MG63 (cell line): ENCODE results near the gene NPY. TPM values are rescaled to one million over a fixed set of nuclear protein-coding genes. Genes with fewer than 3 reads are reported as not detected.
A peak's percentile ranks its signal among the peaks of the same experiment; 100 is the strongest.
"Not testable (repeated sequence)": the region's sequence is repeated elsewhere in the genome, so short reads cannot be mapped to it uniquely, and the experiment has no call there.

Experiments
- DNase-seq: peaks from one replicate; pipeline ENCODE4 v3.0.0-alpha.2; 2020
- H3K27me3 ChIP-seq: fragments of 250-450 bp; sonication (Bioruptor Pico); 2 replicates; pipeline ENCODE4 v1.5.1; 2020; ENCODE audit warnings: mild to moderate bottlenecking, moderate library complexity
- H3K36me3 ChIP-seq: fragments of 250-450 bp; sonication (Bioruptor Pico); 2 replicates; pipeline ENCODE4 v1.5.1; 2020; ENCODE audit warnings: mild to moderate bottlenecking, moderate library complexity
- H3K4me3 ChIP-seq: fragments of 250-450 bp; sonication (Bioruptor Pico); 2 replicates; pipeline ENCODE4 v1.5.1; 2020; ENCODE audit warnings: mild to moderate bottlenecking, moderate library complexity
- H3K9me3 ChIP-seq: fragments of 250-450 bp; sonication (Bioruptor Pico); 2 replicates; pipeline ENCODE4 v1.5.1; 2020; ENCODE audit warnings: mild to moderate bottlenecking, moderate library complexity
- total RNA-seq: library from RNA; depleted of rRNA; stranded (reverse); fragments of >200 nt; shearing (Covaris generic); gene quantifications from 2 replicates; pipeline ENCODE4 v1.2.3, GENCODE V29; 2014; ENCODE audit warnings: low replicate concordance; rRNA removed

Gene NPY
- not detected in 2 replicates for total RNA-seq

GRCh38 chr7:24283897-24284698 lies at the start of gene NPY:
Gene NPY (plus strand): TSS chr7:24284190. CDS start chr7:24285241, 1,051 bp downstream.
- Histone ChIP-seq H3K27me3 (peaks cover 47% of the 10 kb centered on the region), H3K9me3 (peaks cover 3% of the 10 kb centered on the region; the same call in 1 of the 2 replicates), H3K4me3 (peak within 1 kb of the TSS; percentile 12; the same call in 1 of the 2 replicates), H3K36me3 (no peaks in the 10 kb centered on the region)
- peak; percentile 17 for DNase-seq

- Histone ChIP-seq H3K27me3 (peaks cover 2% of the 10 kb centered on the region; the same call in 1 of the 2 replicates), H3K36me3 (no peaks in the 10 kb centered on the region), H3K4me3 (no peak overlapping the region), H3K9me3 (no peaks in the 10 kb centered on the region)
- no peak for DNase-seq
Observed at GRCh38 chr7:24239260-24239659, 44.7 kb upstream of the NPY start.

- H3K36me3 ChIP-seq = no peaks in the 10 kb centered on the region
- H3K4me3 ChIP-seq = no peak overlapping the region
- peaks cover 5% of the 10 kb centered on the region; the same call in 1 of the 2 replicates for H3K27me3 ChIP-seq
- DNase-seq = no peak
- H3K9me3 ChIP-seq = no peaks in the 10 kb centered on the region
Observed at GRCh38 chr7:24241206-24241605, 42.8 kb upstream of the NPY start.

GRCh38 chr7:24244554-24244953 lies 39.4 kb upstream of the NPY start:
- Histone ChIP-seq H3K4me3 (no peak overlapping the region), H3K9me3 (no peaks in the 10 kb centered on the region), H3K27me3 (peaks cover 5% of the 10 kb centered on the region; the same call in 1 of the 2 replicates), H3K36me3 (no peaks in the 10 kb centered on the region)
- no peak for DNase-seq

- H3K27me3 ChIP-seq = 0 out of 2 replicates have a peak, but pooled peaks cover 5% of the 10 kb centered on the region
- no peak for DNase-seq
- H3K36me3 ChIP-seq = no peaks in the 10 kb centered on the region
- no peaks in the 10 kb centered on the region for H3K9me3 ChIP-seq
- H3K4me3 ChIP-seq = no peak overlapping the region
Observed at GRCh38 chr7:24245362-24245761, 38.6 kb upstream of the NPY start.

- no peak overlapping the region for H3K4me3 ChIP-seq
- H3K9me3 ChIP-seq = no peaks in the 10 kb centered on the region
- DNase-seq = no peak
- H3K36me3 ChIP-seq = no peaks in the 10 kb centered on the region
- H3K27me3 ChIP-seq = 0 out of 2 replicates have a peak, but pooled peaks cover 3% of the 10 kb centered on the region
Observed at GRCh38 chr7:24249266-24249665, 34.7 kb upstream of the NPY start.

- no peaks in the 10 kb centered on the region for H3K36me3 ChIP-seq
- DNase-seq = no peak
- H3K9me3 ChIP-seq = no peaks in the 10 kb centered on the region
- no peaks in the 10 kb centered on the region for H3K27me3 ChIP-seq
- H3K4me3 ChIP-seq = no peak overlapping the region
Observed at GRCh38 chr7:24251568-24251967, 32.4 kb upstream of the NPY start.

GRCh38 chr7:24255139-24255538 lies 28.9 kb upstream of the NPY start:
- H3K4me3 ChIP-seq = no peak overlapping the region
- H3K27me3 ChIP-seq = no peaks in the 10 kb centered on the region
- no peak for DNase-seq
- H3K36me3 ChIP-seq = no peaks in the 10 kb centered on the region
- no peaks in the 10 kb centered on the region for H3K9me3 ChIP-seq

- not testable (repeated sequence) for H3K9me3 ChIP-seq, H3K36me3 ChIP-seq, H3K4me3 ChIP-seq, DNase-seq, H3K27me3 ChIP-seq
Observed at GRCh38 chr7:24258324-24258723, 25.7 kb upstream of the NPY start.

GRCh38 chr7:24271938-24272337 lies 12.1 kb upstream of the NPY start:
- H3K9me3 ChIP-seq = no peaks in the 10 kb centered on the region
- no peaks in the 10 kb centered on the region for H3K36me3 ChIP-seq
- no peak for DNase-seq
- H3K4me3 ChIP-seq = no peak overlapping the region
- H3K27me3 ChIP-seq = no peaks in the 10 kb centered on the region

GRCh38 chr7:24279512-24279911 lies 4.5 kb upstream of the NPY start:
- peaks cover 3% of the 10 kb centered on the region; the same call in 1 of the 2 replicates for H3K9me3 ChIP-seq
- H3K4me3 ChIP-seq = no peak overlapping the region
- H3K27me3 ChIP-seq = peaks cover 28% of the 10 kb centered on the region
- no peaks in the 10 kb centered on the region for H3K36me3 ChIP-seq
- no peak for DNase-seq

- Histone ChIP-seq H3K4me3 (no peak overlapping the region), H3K27me3 (peaks cover 47% of the 10 kb centered on the region), H3K9me3 (peaks cover 3% of the 10 kb centered on the region; the same call in 1 of the 2 replicates), H3K36me3 (no peaks in the 10 kb centered on the region)
- no peak for DNase-seq
Observed at GRCh38 chr7:24283554-24283896, 465 bp upstream of the NPY start.

GRCh38 chr7:24284699-24285506 lies 913 bp downstream of the NPY start:
- H3K9me3 ChIP-seq = peaks cover 3% of the 10 kb centered on the region; the same call in 1 of the 2 replicates
- H3K4me3 ChIP-seq = no peak overlapping the region
- H3K27me3 ChIP-seq = peaks cover 47% of the 10 kb centered on the region
- no peaks in the 10 kb centered on the region for H3K36me3 ChIP-seq
- no peak for DNase-seq

- peak; percentile 54 for DNase-seq
- H3K4me3 ChIP-seq = no peak overlapping the region
- peaks cover 13% of the 10 kb centered on the region for H3K27me3 ChIP-seq
- H3K36me3 ChIP-seq = no peaks in the 10 kb centered on the region
- H3K9me3 ChIP-seq = no peaks in the 10 kb centered on the region
Observed at GRCh38 chr7:24290004-24290641, 6.1 kb downstream of the NPY start.

GRCh38 chr7:24291271-24291670 lies 7.3 kb downstream of the NPY start:
- Histone ChIP-seq H3K36me3 (no peaks in the 10 kb centered on the region), H3K27me3 (peaks cover 2% of the 10 kb centered on the region; the same call in 1 of the 2 replicates), H3K9me3 (no peaks in the 10 kb centered on the region), H3K4me3 (no peak overlapping the region)
- no peak for DNase-seq

GRCh38 chr7:24297362-24297761 lies 13.4 kb downstream of the NPY start:
- Histone ChIP-seq H3K27me3 (0 out of 2 replicates have a peak, but pooled peaks cover 2% of the 10 kb centered on the region), H3K36me3 (no peaks in the 10 kb centered on the region), H3K4me3 (no peak overlapping the region)

GRCh38 chr7:24298696-24299095 lies 14.7 kb downstream of the NPY start:
- H3K9me3 ChIP-seq = no peaks in the 10 kb centered on the region
- DNase-seq = no peak
- H3K27me3 ChIP-seq = 0 out of 2 replicates have a peak, but pooled peaks cover 2% of the 10 kb centered on the region
- no peak overlapping the region for H3K4me3 ChIP-seq
- no peaks in the 10 kb centered on the region for H3K36me3 ChIP-seq

More at GRCh38 chr7:24297362-24297761, 13.4 kb downstream of the NPY start:
- no peak for DNase-seq
- no peaks in the 10 kb centered on the region for H3K9me3 ChIP-seq
